ENCODE results near the gene MRTFA. TPM values are rescaled to one million over a fixed set of nuclear protein-coding genes. Genes with fewer than 3 reads are reported as not detected.
A peak's percentile ranks its signal among the peaks of the same experiment; 100 is the strongest.
"Not testable (repeated sequence)": the region's sequence is repeated elsewhere in the genome, so short reads cannot be mapped to it uniquely, and the experiment has no call there.

Gene MRTFA
- total RNA-seq, 3 donors from 2014 or later (not counting 1 experiment from before 2014, with no cell fraction given) = 81.8 to 91.9 (median 83.5) TPM

GRCh38 chr22:40605761-40606160 lies 30.8 kb downstream of the MRTFA start:
- no CpG with 5 or more reads among the region's 1 CpG for WGBS (ENCODE audit: insufficient coverage)
- H3K27me3 Mint-ChIP-seq (ENCODE audit: low read depth in 2 of 2) = no peaks in the 10 kb centered on the region
- no peak overlapping the region for H3K4me3 Mint-ChIP-seq
- no peak for ATAC-seq
- intact Hi-C loops (cut with micrococcal nuclease) = no loop called here
- H3K27ac Mint-ChIP-seq = peak overlapping the region; percentile 26 to 52
- no peaks in the 10 kb centered on the region for H3K36me3 Mint-ChIP-seq
- H3K9me3 ChIP-seq (ENCODE audit: control insufficient read depth, insufficient read depth, low read length) = no peaks in the 10 kb centered on the region
- H3K9me3 Mint-ChIP-seq = no peaks in the 10 kb centered on the region
- DNase-seq = no peak
- H3K27ac ChIP-seq (ENCODE audit: low read length) = no peak overlapping the region
- H3K4me1 Mint-ChIP-seq = peaks cover 55 to 56% of the 10 kb centered on the region in 2 donors
- H3K36me3 ChIP-seq (ENCODE audit: control insufficient read depth, insufficient read depth, low read length) = no peaks in the 10 kb centered on the region
- no peaks in the 10 kb centered on the region for H3K27me3 ChIP-seq (ENCODE audit: control insufficient read depth, insufficient read depth, low read length)
- no peak for TF ChIP-seq CTCF (IDR thresholded peaks at IDR 0.05)
- H3K4me3 ChIP-seq (ENCODE audit: low read length) = no peak overlapping the region
- H3K4me1 ChIP-seq (ENCODE audit: control insufficient read depth, insufficient read depth, low read length) = no peaks in the 10 kb centered on the region

- H3K4me1 Mint-ChIP-seq = peaks cover 56 to 61% of the 10 kb centered on the region in 2 donors
- no peaks in the 10 kb centered on the region for H3K4me1 ChIP-seq (ENCODE audit: control insufficient read depth, insufficient read depth, low read length)
- WGBS (ENCODE audit: insufficient coverage) = 92% methylated on average over 4 of the region's 4 CpGs
- H3K27me3 Mint-ChIP-seq (ENCODE audit: low read depth in 2 of 2) = no peaks in the 10 kb centered on the region
- H3K36me3 ChIP-seq (ENCODE audit: control insufficient read depth, insufficient read depth, low read length) = no peaks in the 10 kb centered on the region
- H3K4me3 ChIP-seq (ENCODE audit: low read length) = no peak overlapping the region
- no peak for TF ChIP-seq CTCF (IDR thresholded peaks at IDR 0.05)
- DNase-seq = no peak
- no peaks in the 10 kb centered on the region for H3K36me3 Mint-ChIP-seq
- ATAC-seq = no peak
- peak overlapping the region in 1 of 2 donors; percentile 6 for H3K27ac Mint-ChIP-seq
- no peaks in the 10 kb centered on the region for H3K27me3 ChIP-seq (ENCODE audit: control insufficient read depth, insufficient read depth, low read length)
- no peaks in the 10 kb centered on the region for H3K9me3 Mint-ChIP-seq
- intact Hi-C loops (cut with micrococcal nuclease) = no loop called here
- no peaks in the 10 kb centered on the region for H3K9me3 ChIP-seq (ENCODE audit: control insufficient read depth, insufficient read depth, low read length)
- H3K4me3 Mint-ChIP-seq = no peak overlapping the region
- H3K27ac ChIP-seq (ENCODE audit: low read length) = no peak overlapping the region
Measured at GRCh38 chr22:40603088-40603605, 33.4 kb downstream of the MRTFA start.

GRCh38 chr22:40602231-40602630 lies 34.3 kb downstream of the MRTFA start:
- intact Hi-C loops (cut with micrococcal nuclease) = no loop called here
- Mint-ChIP-seq H3K27ac (no peak overlapping the region), H3K4me3 (no peak overlapping the region), H3K4me1 (peaks cover 56 to 61% of the 10 kb centered on the region in 2 donors), H3K36me3 (no peaks in the 10 kb centered on the region), H3K9me3 (no peaks in the 10 kb centered on the region), H3K27me3 (ENCODE audit: low read depth in 2 of 2) (no peaks in the 10 kb centered on the region)
- no peaks in the 10 kb centered on the region for H3K4me1 ChIP-seq (ENCODE audit: control insufficient read depth, insufficient read depth, low read length)
- H3K9me3 ChIP-seq (ENCODE audit: control insufficient read depth, insufficient read depth, low read length) = no peaks in the 10 kb centered on the region
- ATAC-seq (no peak), DNase-seq (no peak)
- H3K27ac ChIP-seq (ENCODE audit: low read length) = no peak overlapping the region
- no peaks in the 10 kb centered on the region for H3K27me3 ChIP-seq (ENCODE audit: control insufficient read depth, insufficient read depth, low read length)
- H3K4me3 ChIP-seq (ENCODE audit: low read length) = no peak overlapping the region
- 100% methylated on average over 1 of the region's 1 CpG for WGBS (ENCODE audit: insufficient coverage)
- no peak for TF ChIP-seq CTCF (IDR thresholded peaks at IDR 0.05)
- H3K36me3 ChIP-seq (ENCODE audit: control insufficient read depth, insufficient read depth, low read length) = no peaks in the 10 kb centered on the region

GRCh38 chr22:40599731-40600130 lies 36.8 kb downstream of the MRTFA start:
- no peaks in the 10 kb centered on the region for H3K27me3 ChIP-seq (ENCODE audit: control insufficient read depth, insufficient read depth, low read length)
- no peak for ATAC-seq
- H3K9me3 ChIP-seq (ENCODE audit: control insufficient read depth, insufficient read depth, low read length) = no peaks in the 10 kb centered on the region
- WGBS (ENCODE audit: insufficient coverage) = 100% methylated on average over 6 of the region's 6 CpGs
- Mint-ChIP-seq H3K9me3 (no peaks in the 10 kb centered on the region), H3K27ac (no peak overlapping the region), H3K27me3 (ENCODE audit: low read depth in 2 of 2) (no peaks in the 10 kb centered on the region), H3K4me3 (no peak overlapping the region), H3K36me3 (no peaks in the 10 kb centered on the region), H3K4me1 (peaks cover 44 to 49% of the 10 kb centered on the region in 2 donors)
- H3K4me3 ChIP-seq (ENCODE audit: low read length) = no peak overlapping the region
- DNase-seq = no peak
- intact Hi-C loops (cut with micrococcal nuclease) = no loop called here
- TF ChIP-seq CTCF (IDR thresholded peaks at IDR 0.05) = no peak
- no peaks in the 10 kb centered on the region for H3K36me3 ChIP-seq (ENCODE audit: control insufficient read depth, insufficient read depth, low read length)
- H3K27ac ChIP-seq (ENCODE audit: low read length) = no peak overlapping the region
- H3K4me1 ChIP-seq (ENCODE audit: control insufficient read depth, insufficient read depth, low read length) = no peaks in the 10 kb centered on the region

GRCh38 chr22:40598712-40599111 lies 37.8 kb downstream of the MRTFA start:
- H3K27me3 ChIP-seq (ENCODE audit: control insufficient read depth, insufficient read depth, low read length); H3K27ac ChIP-seq (ENCODE audit: low read length); H3K36me3 ChIP-seq (ENCODE audit: control insufficient read depth, insufficient read depth, low read length); H3K9me3 ChIP-seq (ENCODE audit: control insufficient read depth, insufficient read depth, low read length); H3K9me3 Mint-ChIP-seq; intact Hi-C loops (cut with micrococcal nuclease); H3K27ac Mint-ChIP-seq; H3K27me3 Mint-ChIP-seq (ENCODE audit: low read depth in 2 of 2); H3K36me3 Mint-ChIP-seq; H3K4me3 Mint-ChIP-seq; H3K4me3 ChIP-seq (ENCODE audit: low read length); ATAC-seq; H3K4me1 ChIP-seq (ENCODE audit: control insufficient read depth, insufficient read depth, low read length); DNase-seq: not testable (repeated sequence)
- H3K4me1 Mint-ChIP-seq = peaks cover 47 to 58% of the 10 kb centered on the region in 2 donors
- 94% methylated on average over 6 of the region's 10 CpGs for WGBS (ENCODE audit: insufficient coverage)
